HG03342 (cell line): Measurements from ENCODE around the gene SPRR2F.
"Not testable (repeated sequence)": the region's sequence is repeated elsewhere in the genome, so short reads cannot be mapped to it uniquely, and the experiment has no call there.

Experiments
- ATAC-seq: cut with Tn5 transposase; IDR thresholded peaks from one replicate; pipeline ENCODE4 v1.9.1; 2021; ENCODE audit warnings: mild to moderate bottlenecking, moderate library complexity; ENCODE audit not compliant: unreplicated experiment

SPRR2F gene, protein sequence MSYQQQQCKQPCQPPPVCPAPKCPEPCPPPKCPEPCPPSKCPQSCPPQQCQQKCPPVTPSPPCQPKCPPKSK

DNA sequence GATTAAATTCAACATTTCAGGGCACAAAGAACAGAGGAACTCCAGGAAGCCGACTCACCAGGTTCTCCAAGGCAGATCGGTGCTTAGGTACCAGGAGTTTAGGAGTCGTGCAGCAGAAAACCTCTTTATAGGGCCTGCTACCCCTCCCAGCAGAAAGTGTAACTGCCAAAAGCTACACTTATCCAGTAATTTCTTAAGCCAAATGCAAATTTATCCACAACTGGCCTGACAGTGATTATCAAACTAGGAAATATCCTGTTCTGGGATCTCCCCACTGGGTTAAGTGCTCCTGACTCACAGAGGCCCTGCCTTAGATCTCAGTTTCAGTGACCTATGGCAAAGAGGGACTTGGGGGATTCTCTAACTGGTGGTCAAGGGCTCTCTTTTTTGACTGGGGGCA is at the start of gene SPRR2F:
TSS of gene SPRR2F (minus strand) at position 101 of the 400 bp plus-strand sequence. CDS start 783 bp downstream, outside the sequence.
- ATAC-seq: no peak

DNA sequence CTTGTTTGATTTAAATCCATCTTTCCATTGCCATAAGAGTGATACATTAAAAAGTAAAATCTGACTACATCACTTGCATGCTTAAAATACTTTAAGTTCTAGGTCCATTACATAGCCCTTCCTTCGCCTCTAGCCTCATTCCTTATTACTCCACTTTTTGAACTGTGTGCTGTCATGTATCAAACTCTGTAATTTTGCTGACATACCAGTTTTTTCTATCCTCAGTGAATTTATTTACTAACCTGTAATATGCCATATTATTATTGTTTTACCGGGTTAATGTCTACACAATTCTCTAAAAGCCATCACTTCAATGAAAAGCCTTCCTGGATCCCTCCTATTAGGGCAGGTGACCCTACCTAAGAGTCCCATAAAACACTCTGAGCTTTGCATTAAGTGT is 42.2 kb upstream of the SPRR2F start:
- no peak for ATAC-seq

DNA sequence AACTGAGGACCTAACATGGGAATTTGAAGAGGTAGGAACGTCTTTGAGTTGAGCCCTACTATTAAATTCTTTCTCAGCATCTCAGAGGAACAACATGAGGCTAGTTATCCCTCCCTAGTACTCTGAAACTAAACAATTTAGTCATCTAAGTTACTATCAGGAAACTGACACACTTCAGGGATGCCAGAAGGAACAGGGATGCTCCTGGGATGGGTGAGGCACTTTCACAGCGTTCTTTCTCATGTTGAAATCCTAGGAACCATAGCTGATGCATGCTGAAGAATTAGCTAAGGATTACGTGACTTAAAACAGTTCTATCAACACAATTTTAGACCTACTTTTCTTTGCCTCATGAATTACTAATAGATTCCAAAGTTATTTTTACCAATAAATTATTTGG is 39.2 kb upstream of the SPRR2F start:
- no peak for ATAC-seq

DNA sequence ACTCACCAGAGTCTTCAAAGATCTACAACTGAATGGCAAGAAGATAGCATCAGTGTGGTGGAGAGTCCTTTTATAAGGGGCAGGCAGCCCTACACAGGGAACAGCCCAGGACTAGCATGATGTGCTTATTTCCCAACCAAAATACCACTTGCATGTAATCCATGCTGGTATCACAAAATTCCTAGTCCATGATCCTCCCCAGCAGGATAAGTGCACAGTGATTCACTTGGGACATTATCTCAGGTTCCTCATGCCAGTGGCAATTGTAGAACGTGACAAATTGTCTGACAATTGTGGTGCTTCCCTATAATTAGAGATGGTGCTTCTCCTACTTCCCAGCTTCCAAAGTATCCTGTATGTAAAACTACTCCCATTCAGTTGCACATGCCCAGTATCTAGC is 37.5 kb upstream of the SPRR2F start, which contains the start of gene SPRR2G:
TSS of gene SPRR2G (minus strand) at position 45 of the 400 bp plus-strand sequence. CDS start 780 bp downstream, outside the sequence.
- ATAC-seq: no peak

DNA sequence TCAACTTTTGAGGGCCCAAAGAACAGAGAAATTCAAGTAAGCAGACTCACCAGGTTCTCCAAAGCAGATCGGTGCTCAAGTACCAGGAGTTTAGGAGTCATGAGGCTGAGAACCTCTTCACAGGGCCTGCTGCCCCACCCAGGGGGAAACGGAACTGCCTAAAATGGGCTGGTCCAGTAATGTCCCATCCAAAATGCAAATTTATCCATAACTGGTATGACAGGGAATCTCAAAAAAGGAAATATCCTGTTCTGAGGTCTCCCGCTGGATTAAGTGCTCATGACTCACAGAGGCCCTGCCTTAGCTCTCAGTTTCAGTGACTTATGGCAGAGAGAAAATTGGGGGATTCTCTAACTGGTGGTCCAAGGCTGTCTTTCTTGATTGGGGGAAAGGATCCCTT is 28.1 kb upstream of the SPRR2F start:
- ATAC-seq: no peak

DNA sequence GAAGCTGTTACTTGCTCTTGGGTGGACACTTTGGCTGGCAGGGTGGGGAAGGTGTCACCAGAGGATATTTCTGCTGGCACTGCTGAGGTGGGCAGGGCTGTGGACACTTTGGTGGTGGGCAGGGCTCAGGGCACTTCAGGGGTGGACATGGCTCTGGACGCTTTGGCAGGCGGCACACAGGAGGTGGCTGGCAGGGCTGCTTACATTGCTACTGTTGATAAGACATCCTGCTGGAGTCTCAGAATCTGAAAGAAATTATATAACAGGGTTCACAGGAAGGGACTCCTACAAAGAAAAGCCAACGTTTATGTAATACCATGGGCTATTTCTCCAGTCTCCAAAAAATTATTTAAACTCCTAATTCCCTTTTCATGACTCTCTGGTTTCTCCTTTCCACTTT is 27.2 kb upstream of the SPRR2F start:
- no peak for ATAC-seq

DNA sequence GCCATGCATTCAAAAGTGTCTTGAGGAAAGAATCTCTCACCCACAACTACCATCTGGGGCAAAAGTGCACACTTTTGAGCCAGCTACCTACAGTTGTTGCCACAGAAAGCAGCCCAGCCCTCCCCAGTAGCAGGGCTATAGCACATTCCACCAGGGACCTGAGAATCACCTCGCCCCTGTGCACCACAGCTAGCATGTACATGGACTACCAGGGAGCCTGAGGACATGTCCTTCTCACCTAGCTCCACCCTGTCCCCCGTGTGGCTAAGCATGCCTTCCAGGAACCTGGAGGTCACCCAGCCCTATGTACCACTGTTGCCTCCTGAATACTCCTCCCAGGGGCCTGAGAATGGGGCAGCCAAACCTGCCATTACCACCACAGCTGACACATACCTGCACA is 20.4 kb upstream of the SPRR2F start:
- ATAC-seq: no peak

DNA sequence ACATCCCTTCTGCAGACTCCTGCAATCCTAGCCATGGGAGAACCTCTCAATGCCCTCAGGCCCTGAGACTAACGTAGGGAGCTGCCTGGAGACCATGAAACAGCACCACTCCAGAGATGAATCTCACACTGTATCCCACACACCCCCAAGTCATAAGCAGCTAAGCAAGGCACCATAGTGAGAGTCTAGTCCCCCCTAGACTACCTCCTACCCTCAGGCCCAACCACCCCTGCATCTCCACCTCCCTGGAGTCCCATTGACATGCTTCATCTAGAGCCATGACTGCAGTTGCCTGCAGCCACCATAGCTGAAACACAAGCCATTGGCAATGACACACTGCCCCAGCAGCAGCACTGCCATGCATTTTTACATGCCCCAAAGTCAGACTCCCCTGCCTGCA is 20.0 kb upstream of the SPRR2F start:
- no peak for ATAC-seq

DNA sequence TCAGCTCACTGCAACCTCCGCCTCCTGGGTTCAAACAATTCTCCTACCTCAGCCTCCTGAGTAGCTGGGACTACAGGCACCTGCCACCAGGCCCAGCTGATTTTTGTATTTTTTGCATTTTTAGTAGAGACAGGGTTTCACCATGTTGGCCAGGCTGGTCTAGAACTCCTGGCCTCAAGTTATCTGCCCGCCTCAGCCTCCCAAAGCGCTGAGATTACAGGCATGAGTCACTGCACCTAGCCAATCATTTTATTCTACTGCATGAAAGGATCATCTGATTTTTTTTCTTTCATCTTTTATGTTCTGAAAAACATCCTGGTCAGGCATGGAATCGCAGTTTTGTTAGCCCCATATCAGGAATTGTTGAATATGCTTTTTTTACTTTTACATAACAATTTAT is 15.4 kb upstream of the SPRR2F start:
- ATAC-seq: not testable (repeated sequence)

DNA sequence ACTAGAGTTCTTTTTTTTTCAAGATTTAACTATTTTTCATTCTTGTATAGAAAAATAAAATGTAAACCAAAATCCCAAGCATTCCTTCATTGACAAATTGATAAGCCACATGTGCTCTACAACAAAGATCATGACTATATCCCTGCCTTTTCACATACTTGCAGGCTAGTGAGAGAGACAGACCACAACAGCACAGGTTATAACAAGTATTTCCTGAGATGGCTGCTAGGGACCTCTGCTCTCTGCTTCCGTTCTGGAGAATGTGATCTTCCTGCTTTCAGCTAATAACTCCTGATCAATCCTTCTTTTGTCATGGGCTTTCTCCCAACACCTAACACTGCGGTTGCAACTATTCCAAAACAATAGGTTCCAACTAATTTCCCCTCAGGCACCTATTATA is 14.0 kb upstream of the SPRR2F start:
- no peak for ATAC-seq

DNA sequence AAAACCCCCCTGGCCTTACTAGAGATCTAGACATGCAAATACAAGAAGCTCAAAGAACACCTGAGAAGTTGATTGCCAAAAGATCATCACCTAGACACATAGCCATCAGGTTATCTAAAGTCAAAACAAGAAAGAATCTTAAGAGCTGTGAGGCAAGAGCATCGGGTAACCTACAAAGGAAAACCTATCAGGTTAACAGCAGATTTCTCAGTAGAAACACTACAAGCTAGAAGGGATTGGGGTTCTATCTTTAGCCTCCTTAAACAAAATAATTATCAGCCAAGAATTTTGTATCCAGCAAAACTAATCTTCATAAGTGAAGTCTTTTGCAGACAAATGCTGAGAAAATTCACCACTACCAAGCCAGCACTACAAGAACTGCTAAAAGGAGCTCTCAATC is 12.2 kb upstream of the SPRR2F start:
- ATAC-seq: no peak

DNA sequence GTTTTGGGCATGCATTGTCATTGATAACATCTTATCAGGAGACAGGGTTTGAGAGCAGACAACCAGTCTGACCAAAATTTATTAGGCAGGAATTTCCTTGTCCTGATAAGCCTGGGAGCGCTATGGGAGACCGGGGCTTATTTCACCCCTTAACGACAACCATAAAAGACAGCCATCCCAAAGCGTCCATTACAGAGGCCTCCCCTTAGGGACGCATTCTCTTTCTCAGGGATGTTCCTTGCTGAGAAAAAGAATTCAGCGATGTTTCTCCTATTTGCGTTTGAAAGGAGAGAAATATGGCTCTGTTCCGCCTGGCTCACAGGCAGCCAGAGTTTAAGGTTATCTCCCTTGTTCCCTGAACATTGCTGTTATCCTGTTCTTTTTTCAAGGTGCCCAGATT is 10.5 kb upstream of the SPRR2F start:
- not testable (repeated sequence) for ATAC-seq

DNA sequence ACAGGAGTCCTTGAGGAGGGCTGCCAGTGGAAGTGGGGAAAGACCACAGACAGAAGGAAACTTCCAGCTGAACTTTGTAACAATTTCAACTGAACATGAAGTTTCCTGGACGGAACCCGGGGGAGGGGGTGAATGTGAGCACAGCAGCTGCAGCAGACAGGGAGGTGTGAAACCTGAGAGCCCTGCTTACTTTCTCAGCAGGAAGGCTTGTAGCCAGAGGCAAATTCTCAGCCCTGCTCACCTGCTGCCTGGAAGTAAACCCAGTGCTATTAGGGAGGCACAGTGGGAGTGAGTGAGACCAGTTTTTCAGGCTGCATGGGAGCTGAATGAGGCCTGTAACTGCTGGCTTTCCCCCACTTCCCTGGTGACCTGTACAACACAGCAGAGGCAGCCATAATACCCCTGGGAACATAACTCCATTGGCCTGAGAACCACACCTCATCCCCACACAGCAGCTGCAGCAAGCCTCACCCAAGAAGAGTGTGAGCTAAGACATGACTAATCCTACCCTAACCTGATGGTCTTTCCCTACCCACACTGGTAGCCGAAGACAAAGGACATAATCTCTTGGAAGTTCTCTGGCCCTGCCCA is 9.6 kb upstream of the SPRR2F start:
- no peak for ATAC-seq

DNA sequence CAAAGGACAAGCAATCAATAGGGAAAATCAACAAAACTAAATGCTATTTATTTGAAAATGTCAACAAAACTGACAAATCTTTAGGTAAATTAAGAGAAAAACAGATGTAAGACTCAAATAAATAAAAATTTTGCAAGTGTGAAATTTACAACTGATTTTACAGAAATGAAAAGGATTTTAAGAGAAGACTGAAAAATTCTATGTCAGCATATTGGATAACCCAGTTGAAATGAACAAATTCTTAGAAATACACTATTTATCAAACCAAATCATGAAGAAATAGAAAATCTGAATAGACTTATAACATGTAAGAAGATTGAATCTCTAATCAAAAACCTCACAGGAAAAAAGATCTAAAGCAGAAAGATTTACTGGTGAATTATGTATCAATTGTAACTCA is 7.6 kb upstream of the SPRR2F start:
- ATAC-seq: no peak

DNA sequence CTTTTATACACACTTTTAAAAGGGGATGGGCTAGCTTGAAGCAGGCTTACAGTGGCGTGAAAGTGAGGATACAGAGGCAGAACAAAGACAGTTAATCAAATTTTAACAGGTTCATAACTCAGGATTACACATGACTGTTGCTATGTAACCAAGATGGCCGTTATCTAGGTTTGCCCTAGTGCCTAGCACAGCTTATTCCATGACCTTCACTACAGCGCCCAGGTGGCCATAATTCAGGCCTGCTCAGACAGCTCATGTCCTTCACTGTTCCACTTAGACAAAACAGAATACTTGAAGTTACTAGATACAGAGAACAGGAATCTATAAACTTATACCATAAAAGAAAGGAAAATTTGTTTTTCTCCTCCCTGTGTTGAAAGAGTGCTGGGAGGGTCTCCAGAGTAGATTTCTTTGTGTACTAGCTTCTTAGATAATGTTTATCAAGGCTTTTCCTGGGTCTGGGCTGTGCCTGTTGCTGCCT is 6.2 kb upstream of the SPRR2F start:
- ATAC-seq: no peak

DNA sequence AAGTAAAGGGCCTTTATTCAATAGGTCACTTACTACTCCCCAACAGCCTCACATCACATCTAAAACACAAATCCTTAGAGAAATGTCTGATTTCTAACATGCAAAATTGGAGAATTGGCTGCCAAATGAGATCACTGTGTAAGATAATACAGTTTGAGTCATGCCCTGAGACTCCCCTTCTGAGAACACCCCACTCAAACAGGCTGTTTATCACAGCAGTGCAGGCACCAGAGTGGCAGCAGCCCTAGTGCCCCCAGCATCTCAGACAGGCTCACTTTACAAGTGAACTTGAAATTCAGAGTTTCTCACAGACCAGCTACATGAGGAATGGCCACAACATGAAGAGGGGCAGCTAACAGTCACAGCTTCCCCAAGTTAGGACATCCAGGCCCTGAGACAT is 1.9 kb upstream of the SPRR2F start:
- not testable (repeated sequence) for ATAC-seq

DNA sequence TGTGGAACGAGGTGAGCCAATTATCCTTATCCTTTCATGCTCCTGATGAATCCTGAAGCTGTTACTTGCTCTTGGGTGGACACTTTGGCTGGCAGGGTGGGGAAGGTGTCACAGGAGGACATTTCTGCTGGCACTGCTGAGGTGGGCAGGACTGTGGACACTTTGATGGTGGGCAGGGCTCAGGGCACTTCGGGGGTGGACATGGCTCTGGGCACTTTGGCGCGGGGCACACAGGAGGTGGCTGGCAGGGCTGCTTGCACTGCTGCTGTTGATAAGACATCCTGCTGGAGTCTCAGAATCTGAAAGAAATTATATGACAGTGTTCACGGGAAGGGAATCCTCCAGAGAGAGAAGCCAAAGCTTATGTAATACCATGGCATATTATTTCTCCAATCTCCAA is 862 bp downstream of the SPRR2F start:
- not testable (repeated sequence) for ATAC-seq

DNA sequence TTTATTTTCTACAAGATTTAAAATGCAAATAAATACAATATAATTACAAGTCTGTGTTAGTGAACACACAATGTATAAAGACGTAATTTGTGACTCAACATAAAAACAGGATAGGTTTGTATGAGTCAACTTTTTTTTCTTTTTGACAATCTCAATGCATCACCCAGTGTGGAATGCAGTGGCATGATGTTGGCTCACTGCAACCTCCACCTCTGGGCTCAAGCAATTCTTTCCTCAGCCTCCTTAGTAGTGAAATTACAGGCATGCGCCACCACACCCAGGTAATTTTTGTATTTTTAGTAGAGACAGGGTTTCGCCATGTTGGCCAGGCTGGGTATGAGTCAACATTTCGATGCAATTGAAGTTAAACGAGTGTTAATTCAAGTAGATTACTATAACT is 13.1 kb downstream of the SPRR2F start:
- no peak for ATAC-seq

DNA sequence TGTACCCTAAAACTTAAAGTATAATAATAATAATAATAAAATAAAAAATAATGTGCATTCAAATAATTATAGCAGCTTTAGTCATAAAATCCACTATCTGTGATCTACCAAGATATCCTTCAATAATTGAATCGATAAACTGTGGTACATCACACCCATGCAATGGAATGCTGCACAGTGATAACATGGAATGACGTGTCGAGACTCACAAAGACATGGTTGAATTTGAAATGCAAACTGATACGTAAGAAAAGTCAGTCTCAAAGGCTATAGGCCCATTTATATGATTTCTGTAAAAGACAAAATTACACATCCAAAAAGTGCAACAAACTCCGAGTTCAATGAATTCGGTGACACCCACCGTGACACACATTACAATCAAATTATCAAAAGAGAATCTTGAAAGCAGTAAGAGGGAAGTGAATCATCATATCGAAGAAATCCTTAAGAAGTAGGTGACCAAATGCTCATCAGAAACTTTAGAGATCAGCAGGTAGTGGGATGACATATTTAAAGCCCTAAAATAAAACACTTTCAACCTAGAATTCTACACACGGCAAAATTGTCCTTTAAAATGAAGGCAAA is 13.8 kb downstream of the SPRR2F start:
- no peak for ATAC-seq

DNA sequence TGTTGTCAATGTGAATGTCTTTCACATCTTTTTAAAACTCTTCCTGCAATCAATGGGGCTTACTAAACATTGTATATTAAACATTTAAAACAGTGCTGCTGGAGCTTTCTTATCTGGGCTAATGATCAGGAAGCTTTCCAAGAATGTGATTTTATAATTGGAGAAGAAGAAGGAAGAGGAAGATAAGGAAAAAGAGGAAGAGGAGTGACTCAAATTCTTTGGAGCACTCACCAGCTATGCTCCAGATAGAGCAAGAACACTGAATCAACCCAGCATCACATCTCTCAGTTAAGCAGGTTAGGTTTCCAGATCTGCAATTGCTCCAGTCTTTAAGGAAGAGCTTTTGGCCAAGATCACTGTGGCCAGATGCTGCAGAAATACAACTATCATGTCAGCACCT is 17.6 kb downstream of the SPRR2F start:
- no peak for ATAC-seq

DNA sequence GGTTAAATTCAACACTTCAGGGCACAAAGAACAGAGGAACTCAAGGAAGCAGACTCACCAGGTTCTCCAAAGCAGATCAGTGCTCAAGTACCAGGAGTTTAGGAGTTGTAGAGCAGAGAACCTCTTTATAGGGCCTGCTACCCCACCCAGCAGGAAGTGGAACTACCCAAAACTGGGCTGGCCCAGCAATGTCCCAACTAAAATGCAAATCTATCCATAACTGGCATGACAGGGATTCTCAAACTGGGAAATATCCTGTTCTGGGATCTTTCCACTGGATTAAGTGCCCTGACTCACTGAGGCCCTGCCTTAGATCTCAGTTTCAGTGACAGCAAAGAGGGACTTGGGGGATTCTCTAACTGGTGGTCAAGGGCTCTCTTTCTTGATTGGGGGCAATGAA is 18.9 kb downstream of the SPRR2F start, which contains the start of gene SPRR2E:
TSS of gene SPRR2E (minus strand) at position 101 of the 400 bp plus-strand sequence. CDS start 775 bp downstream, outside the sequence.
- ATAC-seq: no peak

DNA sequence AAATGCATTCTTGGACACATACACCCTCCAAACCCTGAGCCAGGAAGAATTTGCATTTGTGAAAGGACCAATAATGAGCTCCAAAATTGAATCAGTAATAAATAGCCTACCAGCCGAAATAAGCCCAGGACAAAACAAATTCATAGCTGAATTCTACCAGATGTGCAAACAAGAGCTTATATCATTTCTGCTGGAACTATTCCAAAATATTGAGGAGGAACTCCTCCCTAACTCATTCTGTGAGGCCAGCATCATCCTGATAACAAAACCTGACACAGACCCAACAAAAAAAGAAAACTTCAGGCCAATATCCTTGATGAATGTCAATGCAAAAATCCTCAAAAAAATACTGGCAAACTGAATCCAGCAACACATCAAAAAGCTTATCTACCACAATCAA is 25.7 kb downstream of the SPRR2F start:
- ATAC-seq: no peak
